Measurements from ENCODE around the gene ADIRF. TPM values are rescaled to one million over a fixed set of nuclear protein-coding genes. Genes with fewer than 3 reads are reported as not detected.

ADIRF gene
- total and polyA plus RNA-seq, 10 of the 15 experiments (the other 5 are each of a cell fraction or from before 2014, with no cell fraction given), result 0.12 to 2.5 (median 0.70) TPM; not detected in 2

DNA sequence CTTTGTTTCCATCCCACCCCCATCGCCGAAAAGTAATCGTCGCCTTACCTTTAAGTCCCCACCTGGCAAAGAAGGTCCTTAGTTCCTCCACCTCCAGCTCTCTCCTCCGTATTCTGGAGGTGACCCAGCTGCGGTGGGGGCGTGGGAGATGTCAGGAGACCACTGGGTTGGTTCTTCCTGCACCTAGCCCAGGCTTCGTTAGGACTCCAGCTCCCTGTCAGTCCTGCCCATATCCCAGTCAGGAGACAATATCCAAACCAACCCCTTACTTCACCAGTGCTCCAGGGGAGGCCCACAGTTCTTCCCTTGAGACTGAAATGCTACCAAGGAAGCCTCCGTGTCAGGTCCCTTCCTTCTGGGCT lies 693 bp downstream of the ADIRF start:
- no peak for TF ChIP-seq NR2C1 (IDR thresholded peaks at IDR 0.05)
- TF ChIP-seq, protein P1, sequence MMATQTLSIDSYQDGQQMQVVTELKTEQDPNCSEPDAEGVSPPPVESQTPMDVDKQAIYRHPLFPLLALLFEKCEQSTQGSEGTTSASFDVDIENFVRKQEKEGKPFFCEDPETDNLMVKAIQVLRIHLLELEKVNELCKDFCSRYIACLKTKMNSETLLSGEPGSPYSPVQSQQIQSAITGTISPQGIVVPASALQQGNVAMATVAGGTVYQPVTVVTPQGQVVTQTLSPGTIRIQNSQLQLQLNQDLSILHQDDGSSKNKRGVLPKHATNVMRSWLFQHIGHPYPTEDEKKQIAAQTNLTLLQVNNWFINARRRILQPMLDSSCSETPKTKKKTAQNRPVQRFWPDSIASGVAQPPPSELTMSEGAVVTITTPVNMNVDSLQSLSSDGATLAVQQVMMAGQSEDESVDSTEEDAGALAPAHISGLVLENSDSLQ (IDR thresholded peaks at IDR 0.05), result no peak
- TF ChIP-seq, protein P2, sequence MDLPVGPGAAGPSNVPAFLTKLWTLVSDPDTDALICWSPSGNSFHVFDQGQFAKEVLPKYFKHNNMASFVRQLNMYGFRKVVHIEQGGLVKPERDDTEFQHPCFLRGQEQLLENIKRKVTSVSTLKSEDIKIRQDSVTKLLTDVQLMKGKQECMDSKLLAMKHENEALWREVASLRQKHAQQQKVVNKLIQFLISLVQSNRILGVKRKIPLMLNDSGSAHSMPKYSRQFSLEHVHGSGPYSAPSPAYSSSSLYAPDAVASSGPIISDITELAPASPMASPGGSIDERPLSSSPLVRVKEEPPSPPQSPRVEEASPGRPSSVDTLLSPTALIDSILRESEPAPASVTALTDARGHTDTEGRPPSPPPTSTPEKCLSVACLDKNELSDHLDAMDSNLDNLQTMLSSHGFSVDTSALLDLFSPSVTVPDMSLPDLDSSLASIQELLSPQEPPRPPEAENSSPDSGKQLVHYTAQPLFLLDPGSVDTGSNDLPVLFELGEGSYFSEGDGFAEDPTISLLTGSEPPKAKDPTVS (IDR thresholded peaks at IDR 0.05; ENCODE audit: low read depth, low read length), result no peak
- TF ChIP-seq ZBED1 (IDR thresholded peaks at IDR 0.05; ENCODE audit: borderline replicate concordance), result no peak
- TF ChIP-seq CBX5 (IDR thresholded peaks at IDR 0.05; ENCODE audit: low read depth), result no peak
- no peak for TF ChIP-seq ZNF622 (IDR thresholded peaks at IDR 0.05)
- TF ChIP-seq ELK1 (IDR thresholded peaks at IDR 0.05; ENCODE audit: low read depth, low read length), result no peak
- TF ChIP-seq, protein P3, sequence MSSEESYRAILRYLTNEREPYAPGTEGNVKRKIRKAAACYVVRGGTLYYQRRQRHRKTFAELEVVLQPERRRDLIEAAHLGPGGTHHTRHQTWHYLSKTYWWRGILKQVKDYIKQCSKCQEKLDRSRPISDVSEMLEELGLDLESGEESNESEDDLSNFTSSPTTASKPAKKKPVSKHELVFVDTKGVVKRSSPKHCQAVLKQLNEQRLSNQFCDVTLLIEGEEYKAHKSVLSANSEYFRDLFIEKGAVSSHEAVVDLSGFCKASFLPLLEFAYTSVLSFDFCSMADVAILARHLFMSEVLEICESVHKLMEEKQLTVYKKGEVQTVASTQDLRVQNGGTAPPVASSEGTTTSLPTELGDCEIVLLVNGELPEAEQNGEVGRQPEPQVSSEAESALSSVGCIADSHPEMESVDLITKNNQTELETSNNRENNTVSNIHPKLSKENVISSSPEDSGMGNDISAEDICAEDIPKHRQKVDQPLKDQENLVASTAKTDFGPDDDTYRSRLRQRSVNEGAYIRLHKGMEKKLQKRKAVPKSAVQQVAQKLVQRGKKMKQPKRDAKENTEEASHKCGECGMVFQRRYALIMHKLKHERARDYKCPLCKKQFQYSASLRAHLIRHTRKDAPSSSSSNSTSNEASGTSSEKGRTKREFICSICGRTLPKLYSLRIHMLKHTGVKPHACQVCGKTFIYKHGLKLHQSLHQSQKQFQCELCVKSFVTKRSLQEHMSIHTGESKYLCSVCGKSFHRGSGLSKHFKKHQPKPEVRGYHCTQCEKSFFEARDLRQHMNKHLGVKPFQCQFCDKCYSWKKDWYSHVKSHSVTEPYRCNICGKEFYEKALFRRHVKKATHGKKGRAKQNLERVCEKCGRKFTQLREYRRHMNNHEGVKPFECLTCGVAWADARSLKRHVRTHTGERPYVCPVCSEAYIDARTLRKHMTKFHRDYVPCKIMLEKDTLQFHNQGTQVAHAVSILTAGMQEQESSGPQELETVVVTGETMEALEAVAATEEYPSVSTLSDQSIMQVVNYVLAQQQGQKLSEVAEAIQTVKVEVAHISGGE (CRISPR knock-in tag; IDR thresholded peaks at IDR 0.05), result no peak
- no peak for TF ChIP-seq RAD21 (IDR thresholded peaks at IDR 0.05; ENCODE audit: insufficient read depth, low read depth, low read length)
- TF ChIP-seq SREBF2 (IDR thresholded peaks at IDR 0.05; ENCODE audit: low read length), result no peak
- TF ChIP-seq TAF1 (IDR thresholded peaks at IDR 0.05; ENCODE audit: borderline replicate concordance, low read depth, low read length), result no peak
- TF ChIP-seq, protein P4, sequence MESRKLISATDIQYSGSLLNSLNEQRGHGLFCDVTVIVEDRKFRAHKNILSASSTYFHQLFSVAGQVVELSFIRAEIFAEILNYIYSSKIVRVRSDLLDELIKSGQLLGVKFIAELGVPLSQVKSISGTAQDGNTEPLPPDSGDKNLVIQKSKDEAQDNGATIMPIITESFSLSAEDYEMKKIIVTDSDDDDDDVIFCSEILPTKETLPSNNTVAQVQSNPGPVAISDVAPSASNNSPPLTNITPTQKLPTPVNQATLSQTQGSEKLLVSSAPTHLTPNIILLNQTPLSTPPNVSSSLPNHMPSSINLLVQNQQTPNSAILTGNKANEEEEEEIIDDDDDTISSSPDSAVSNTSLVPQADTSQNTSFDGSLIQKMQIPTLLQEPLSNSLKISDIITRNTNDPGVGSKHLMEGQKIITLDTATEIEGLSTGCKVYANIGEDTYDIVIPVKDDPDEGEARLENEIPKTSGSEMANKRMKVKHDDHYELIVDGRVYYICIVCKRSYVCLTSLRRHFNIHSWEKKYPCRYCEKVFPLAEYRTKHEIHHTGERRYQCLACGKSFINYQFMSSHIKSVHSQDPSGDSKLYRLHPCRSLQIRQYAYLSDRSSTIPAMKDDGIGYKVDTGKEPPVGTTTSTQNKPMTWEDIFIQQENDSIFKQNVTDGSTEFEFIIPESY (IDR thresholded peaks at IDR 0.05), result no peak
- no peak for FAIRE-seq
- no peaks in the 10 kb centered on the region for H3K79me2 ChIP-seq (ENCODE audit: control insufficient read depth, insufficient read depth, low read length)
- ChIA-PET RAD21 (ENCODE audit: unreplicated experiment) (no interaction called here), SMC1A (ENCODE audit: uncharacterized antibody, unreplicated experiment) (no interaction called here), POLR2A (no interaction called here), CTCF (interaction anchor here (1.0 kb wide), 1 partner anchor 9 kb away, joined by 4 read pairs; no protein-coding TSS in a partner anchor)
- no peaks in the 10 kb centered on the region for H3K36me3 ChIP-seq (ENCODE audit: control insufficient read depth in 2 of 2, insufficient read depth in 2 of 2, low read length in 1 of 2)
- intact Hi-C loops (cut with micrococcal nuclease; ENCODE audit: unreplicated experiment), result loop anchor here (5.0 kb wide), 1 partner anchor 123 kb away; the partner anchor contains the start of gene GLUD1
- no peak overlapping the region for H2AFZ ChIP-seq (ENCODE audit: control insufficient read depth, low read depth, low read length)
- H3K4me1 ChIP-seq (ENCODE audit: control insufficient read depth, insufficient read depth, low read length), result peaks cover 54% of the 10 kb centered on the region
- no peak overlapping the region for H3K9ac ChIP-seq (ENCODE audit: control insufficient read depth, insufficient read depth, low read length)
- peaks cover 0 to 2% of the 10 kb centered on the region in 2 experiments; a peak in 1 of 4 replicates for H3K27me3 ChIP-seq (replicated peaks in 1 of 2; ENCODE audit: control insufficient read depth in 2 of 2, insufficient read depth in 2 of 2, low read length in 1 of 2)
- in situ Hi-C loops (cut with MboI), result no loop called here
- H3K4me2 ChIP-seq (ENCODE audit: control insufficient read depth, insufficient read depth), result peak overlapping the region; percentile 53
- H3K4me3 ChIP-seq, result no peak overlapping the region
- BruUV-seq (replicated peaks), result no TSS peak
- no peak for ATAC-seq
- H3K27ac ChIP-seq (ENCODE audit: control insufficient read depth, insufficient read depth), result no peak overlapping the region
- H4K20me1 ChIP-seq (ENCODE audit: control insufficient read depth, insufficient read depth), result no peaks in the 10 kb centered on the region
- H3K9me3 ChIP-seq (replicated peaks; ENCODE audit: control insufficient read depth, insufficient read depth, low read length), result no peaks in the 10 kb centered on the region
- DNase-seq (ENCODE audit: low read depth, low spot score), result no peak
- WGBS (ENCODE audit: insufficient coverage, insufficient replicate concordance, low lambda C conversion rate, missing lambda C conversion rate), result 95% methylated on average over 9 of the region's 9 CpGs

All from GM12878 (cell line).